HepG2 (cell line): Measurements from ENCODE around the gene HACD1. TPM values are rescaled to one million over a fixed set of nuclear protein-coding genes. Genes with fewer than 3 reads are reported as not detected.

Experiments used
- AGO2 ChIP-seq: fragments of 200-400 bp; formaldehyde crosslinking; optimal IDR thresholded peaks from 2 replicates; pipeline ENCODE3; 2017; ENCODE audit warnings: mild to moderate bottlenecking, low read depth, low read length, moderate library complexity
- BCLAF1 ChIP-seq: fragments of 450-650 bp; IDR thresholded peaks from 2 replicates; pipeline ENCODE4 v1.6.1; 2017; ENCODE audit warnings: mild to moderate bottlenecking
- BRF2 ChIP-seq: sonication (generic); formaldehyde crosslinking; IDR thresholded peaks from 2 replicates; pipeline ENCODE4 v1.8.1; 2022; ENCODE audit warnings: mild to moderate bottlenecking, missing genetic modification reagents
- DPF2 ChIP-seq: sonication (generic); formaldehyde crosslinking; IDR thresholded peaks from 2 replicates; pipeline ENCODE4 v1.4.0; 2020; ENCODE audit warnings: mild to moderate bottlenecking, low read depth, missing genetic modification reagents, borderline replicate concordance
- ETS1 ChIP-seq: sonication (generic); formaldehyde crosslinking; IDR thresholded peaks from 2 replicates; pipeline ENCODE4 v1.4.0; 2020; ENCODE audit warnings: missing genetic modification reagents
- FOXM1 ChIP-seq: sonication (generic); formaldehyde crosslinking; IDR thresholded peaks from 2 replicates; pipeline ENCODE4 v1.5.0; 2020; ENCODE audit warnings: missing genetic modification reagents
- HOXA3 ChIP-seq: sonication (generic); formaldehyde crosslinking; IDR thresholded peaks from 2 replicates; pipeline ENCODE4 v1.5.0; 2020; ENCODE audit warnings: missing genetic modification reagents
- KDM2A ChIP-seq: sonication (generic); formaldehyde crosslinking; IDR thresholded peaks from 2 replicates; pipeline ENCODE4 v1.4.0; 2020; ENCODE audit warnings: low read depth, missing genetic modification reagents, borderline replicate concordance
- MYC ChIP-seq: sonication (generic); formaldehyde crosslinking; IDR thresholded peaks from 2 replicates; pipeline ENCODE4 v1.9.0; 2021; ENCODE audit warnings: missing genetic modification reagents, borderline replicate concordance
- NCOR1 ChIP-seq: fragments of 200-600 bp; sonication (generic); IDR thresholded peaks from 2 replicates; pipeline ENCODE4 v1.7.0; 2017; ENCODE audit warnings: antibody characterized with exemption, low read length, borderline replicate concordance
- NONO ChIP-seq, 2 experiments: fragments of 450-650 bp in 1 of 2; sonication (generic) in 1 of 2; formaldehyde crosslinking in 1 of 2; IDR thresholded peaks in 1 of 2; conservative IDR thresholded peaks in 1 of 2; 2 replicates each; pipeline versions ENCODE4 v1.6.1 to v1.8.0; 2017 to 2022; ENCODE audit warnings: mild to moderate bottlenecking in 1 of 2, missing genetic modification reagents in 1 of 2, moderate library complexity in 1 of 2
- SP1 ChIP-seq, 2 experiments: fragments of 450-650 bp in 1 of 2; sonication (generic) in 1 of 2; formaldehyde crosslinking in 1 of 2; IDR thresholded peaks; 2 replicates each; pipeline versions ENCODE4 v1.4.0 to v1.6.1; 2016 to 2020; ENCODE audit warnings: missing genetic modification reagents in 1 of 2
- SP4 ChIP-seq: sonication (generic); formaldehyde crosslinking; IDR thresholded peaks from 2 replicates; pipeline ENCODE4 v1.8.1; 2023; ENCODE audit warnings: mild to moderate bottlenecking, missing genetic modification reagents
- SPEN ChIP-seq: sonication (generic); formaldehyde crosslinking; IDR thresholded peaks from 2 replicates; pipeline ENCODE4 v1.5.1; 2020; ENCODE audit warnings: low read depth, mild to moderate bottlenecking, missing genetic modification reagents
- SRF ChIP-seq: IDR thresholded peaks from 2 replicates; pipeline ENCODE4 v1.6.1; 2011; ENCODE audit warnings: mild to moderate bottlenecking, low read depth, low read length, moderate library complexity
- SSRP1 ChIP-seq: IDR thresholded peaks from 2 replicates; pipeline ENCODE4 v1.6.1; 2016; ENCODE audit warnings: control low read depth
- TP53 ChIP-seq: sonication (generic); formaldehyde crosslinking; conservative IDR thresholded peaks from 2 replicates; pipeline ENCODE4 v1.4.0; 2020; ENCODE audit warnings: missing genetic modification reagents
- TRIM24 ChIP-seq: sonication (generic); formaldehyde crosslinking; IDR thresholded peaks from 2 replicates; pipeline ENCODE4 v1.8.0; 2022; ENCODE audit warnings: mild to moderate bottlenecking, missing genetic modification reagents
- ZFP62 ChIP-seq: sonication (generic); formaldehyde crosslinking; IDR thresholded peaks from 2 replicates; pipeline ENCODE4 v1.4.0; 2020; ENCODE audit warnings: missing genetic modification reagents
- ZNF75D ChIP-seq: sonication (generic); formaldehyde crosslinking; IDR thresholded peaks from 2 replicates; pipeline ENCODE4 v1.8.1; 2023; ENCODE audit warnings: missing genetic modification reagents, mild to moderate bottlenecking, borderline replicate concordance
- polyA plus RNA-seq, 8 experiments: library from polyadenylated mRNA; depleted of rRNA in 3 of 8; stranded (reverse) in 7 of 8; unstranded in 1 of 8; fragments of >200 nt; fragmentation: Illumina TruSeq in 4 of 8; extraction: Trizol in 4 of 8; gene quantifications; 2 replicates each; pipeline versions ENCODE4 v1.2.1 to v1.2.3, GENCODE V29; 2011 to 2016; ENCODE audit warnings: low read depth in 4 of 8, missing spikeins in 1 of 8, mixed read lengths in 1 of 8; ENCODE audit not compliant: insufficient read depth in 1 of 8
- total RNA-seq, 5 experiments: library from RNA; depleted of rRNA; stranded (reverse); fragments of >200 nt; fragmentation: Illumina TruSeq; extraction: Trizol; gene quantifications; 2 replicates each; pipeline ENCODE4 v1.2.3, GENCODE V29; 2016; ENCODE audit warnings: low read depth in 1 of 5
- TF ChIP-seq, protein P1 (sequence below): sonication (generic); formaldehyde crosslinking; IDR thresholded peaks from 2 replicates; pipeline ENCODE4 v1.5.1; 2020; ENCODE audit warnings: missing genetic modification reagents, mild to moderate bottlenecking, borderline replicate concordance
- TF ChIP-seq, protein P2 (sequence below): sonication (generic); formaldehyde crosslinking; IDR thresholded peaks from 2 replicates; pipeline ENCODE4 v1.4.0; 2020; ENCODE audit warnings: missing genetic modification reagents

The HACD1 gene
- total and polyA plus RNA-seq, 2 of the 13 experiments (the other 11 are each of a cell fraction or from before 2014, with no cell fraction given) = 43.4 to 47.6 TPM

DNA sequence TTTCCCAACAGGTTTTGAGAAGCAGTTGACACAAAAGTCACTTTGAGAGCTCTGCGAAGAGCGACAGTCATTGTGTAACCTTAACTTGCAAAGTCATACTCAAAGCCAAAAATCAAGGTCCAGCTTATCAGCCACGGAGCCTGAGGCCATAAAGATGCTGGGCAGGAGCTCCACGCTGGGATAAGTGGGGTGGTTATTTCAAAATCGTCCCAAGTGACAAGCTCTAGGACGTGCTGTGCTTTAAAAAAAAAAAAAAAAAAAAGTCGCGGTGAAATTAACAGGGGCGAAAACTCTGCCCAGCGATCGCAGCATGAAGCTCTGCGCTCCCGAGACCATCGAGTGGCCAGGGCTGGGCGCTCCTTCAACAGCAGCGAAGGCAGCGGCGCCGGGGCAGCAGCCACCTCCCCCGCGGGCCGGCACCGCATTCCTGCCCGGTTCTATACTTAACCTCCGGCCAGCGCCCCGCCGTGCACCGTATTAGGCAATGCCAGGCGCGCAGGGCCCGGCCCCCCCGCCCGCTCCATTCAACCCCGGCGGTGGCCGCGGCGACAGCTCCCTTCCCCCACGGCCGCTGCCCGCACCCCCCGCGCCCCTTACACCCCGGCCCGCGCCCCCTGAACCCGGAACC is 657 bp downstream of the HACD1 start (continued):
- TF ChIP-seq, protein P1, sequence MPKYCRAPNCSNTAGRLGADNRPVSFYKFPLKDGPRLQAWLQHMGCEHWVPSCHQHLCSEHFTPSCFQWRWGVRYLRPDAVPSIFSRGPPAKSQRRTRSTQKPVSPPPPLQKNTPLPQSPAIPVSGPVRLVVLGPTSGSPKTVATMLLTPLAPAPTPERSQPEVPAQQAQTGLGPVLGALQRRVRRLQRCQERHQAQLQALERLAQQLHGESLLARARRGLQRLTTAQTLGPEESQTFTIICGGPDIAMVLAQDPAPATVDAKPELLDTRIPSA (CRISPR knock-in tag) = no peak
- no peak for TF ChIP-seq SP1 (IDR thresholded peaks at IDR 0.05)
- TF ChIP-seq SP1 (CRISPR knock-in tag; IDR thresholded peaks at IDR 0.05) = no peak
- TF ChIP-seq AGO2 = peak; percentile 41
- peak; percentile 84 for TF ChIP-seq KDM2A
- no peak for TF ChIP-seq DPF2
- no peak for TF ChIP-seq HOXA3 (CRISPR knock-in tag)
- TF ChIP-seq FOXM1 (CRISPR knock-in tag) = no peak
- no peak for TF ChIP-seq SP4 (CRISPR knock-in tag)
- TF ChIP-seq NCOR1 = no peak
- peak; percentile 86; the same call in 1 of the 2 replicates for TF ChIP-seq SRF
- TF ChIP-seq TRIM24 (CRISPR knock-in tag) = no peak
- TF ChIP-seq ETS1 (CRISPR knock-in tag) = no peak
- TF ChIP-seq SPEN (CRISPR knock-in tag) = no peak
- TF ChIP-seq, protein P2, sequence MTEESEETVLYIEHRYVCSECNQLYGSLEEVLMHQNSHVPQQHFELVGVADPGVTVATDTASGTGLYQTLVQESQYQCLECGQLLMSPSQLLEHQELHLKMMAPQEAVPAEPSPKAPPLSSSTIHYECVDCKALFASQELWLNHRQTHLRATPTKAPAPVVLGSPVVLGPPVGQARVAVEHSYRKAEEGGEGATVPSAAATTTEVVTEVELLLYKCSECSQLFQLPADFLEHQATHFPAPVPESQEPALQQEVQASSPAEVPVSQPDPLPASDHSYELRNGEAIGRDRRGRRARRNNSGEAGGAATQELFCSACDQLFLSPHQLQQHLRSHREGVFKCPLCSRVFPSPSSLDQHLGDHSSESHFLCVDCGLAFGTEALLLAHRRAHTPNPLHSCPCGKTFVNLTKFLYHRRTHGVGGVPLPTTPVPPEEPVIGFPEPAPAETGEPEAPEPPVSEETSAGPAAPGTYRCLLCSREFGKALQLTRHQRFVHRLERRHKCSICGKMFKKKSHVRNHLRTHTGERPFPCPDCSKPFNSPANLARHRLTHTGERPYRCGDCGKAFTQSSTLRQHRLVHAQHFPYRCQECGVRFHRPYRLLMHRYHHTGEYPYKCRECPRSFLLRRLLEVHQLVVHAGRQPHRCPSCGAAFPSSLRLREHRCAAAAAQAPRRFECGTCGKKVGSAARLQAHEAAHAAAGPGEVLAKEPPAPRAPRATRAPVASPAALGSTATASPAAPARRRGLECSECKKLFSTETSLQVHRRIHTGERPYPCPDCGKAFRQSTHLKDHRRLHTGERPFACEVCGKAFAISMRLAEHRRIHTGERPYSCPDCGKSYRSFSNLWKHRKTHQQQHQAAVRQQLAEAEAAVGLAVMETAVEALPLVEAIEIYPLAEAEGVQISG = peak; percentile 3; the same call in 1 of the 2 replicates
- no peak for TF ChIP-seq TP53 (CRISPR knock-in tag)
- no peak for TF ChIP-seq ZFP62
- no peak for TF ChIP-seq ZNF75D (CRISPR knock-in tag)
- TF ChIP-seq SSRP1 = no peak
- TF ChIP-seq BRF2 (CRISPR knock-in tag) = no peak
- TF ChIP-seq MYC = no peak
- no peak for TF ChIP-seq BCLAF1
- no peak for TF ChIP-seq NONO (IDR thresholded peaks at IDR 0.05)
- no peak for TF ChIP-seq NONO (CRISPR knock-in tag; conservative IDR thresholded peaks at IDR 0.05)
